Measurements from ENCODE around the gene RILPL1.
"Not testable (repeated sequence)": the region's sequence is repeated elsewhere in the genome, so short reads cannot be mapped to it uniquely, and the experiment has no call there.

RILPL1 gene

DNA sequence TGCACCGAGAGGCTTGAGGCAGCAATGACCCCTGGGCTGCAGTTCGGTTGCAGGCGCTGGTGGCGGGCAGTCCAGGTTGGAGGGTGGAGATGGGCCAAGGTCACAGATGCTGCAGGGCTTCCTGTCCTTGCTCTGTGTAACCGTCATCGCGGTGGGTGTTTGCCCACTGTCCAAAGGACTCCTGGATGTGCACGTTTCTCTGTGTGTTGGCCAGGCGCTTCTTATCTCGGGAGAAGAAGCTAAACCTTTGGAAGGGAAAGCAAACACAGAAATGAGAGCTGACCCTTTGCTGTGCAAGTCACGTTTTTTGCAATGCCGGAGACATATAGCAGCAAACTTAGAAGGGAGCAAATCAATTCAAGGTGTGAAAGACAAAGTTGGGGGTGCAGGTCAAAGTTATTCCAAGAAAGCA lies 61.1 kb downstream of the RILPL1 start:
- Mint-ChIP-seq H3K27ac (no peak overlapping the region), H3K4me1 (ENCODE audit: low read depth) (peaks cover 26% of the 10 kb centered on the region), H3K27me3 (no peaks in the 10 kb centered on the region), H3K9me3 (ENCODE audit: low read depth) (no peaks in the 10 kb centered on the region), H3K4me3 (no peak overlapping the region), H3K36me3 (no peaks in the 10 kb centered on the region)

DNA sequence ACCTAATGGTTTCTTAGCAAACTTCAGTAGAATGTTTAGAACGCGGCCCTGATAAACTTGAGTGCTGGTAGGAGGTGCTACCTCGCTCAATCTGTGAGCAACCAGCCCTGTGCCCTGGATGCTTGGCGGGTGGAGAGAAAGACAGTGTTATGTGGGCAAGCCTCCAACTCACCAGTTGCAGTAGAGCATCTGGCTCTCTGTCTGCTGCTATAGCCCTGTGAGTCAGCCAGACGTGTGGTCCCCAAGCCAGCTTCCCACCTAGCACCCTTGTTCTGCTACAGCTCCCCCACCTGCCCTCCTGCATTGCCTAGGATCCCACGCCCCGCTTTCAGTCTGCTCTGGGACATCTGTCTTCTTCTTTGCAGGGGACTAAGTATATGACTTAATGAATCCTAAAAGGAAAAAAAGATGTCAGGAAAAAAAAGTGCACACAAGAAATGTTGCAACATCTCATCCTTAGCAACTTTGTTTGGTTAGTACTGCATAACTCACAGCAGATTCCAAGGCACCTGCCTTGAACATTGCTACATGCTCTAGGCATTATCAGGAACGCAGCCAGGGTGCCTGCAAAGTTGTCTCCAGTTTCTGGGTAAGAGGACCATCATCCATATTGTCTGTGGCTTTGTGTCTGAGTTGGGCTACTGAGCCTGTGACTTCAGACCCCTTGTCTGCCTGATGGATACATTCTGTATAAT lies 62.0 kb downstream of the RILPL1 start:
- no peaks in the 10 kb centered on the region for H3K9me3 Mint-ChIP-seq (ENCODE audit: low read depth)
- no peak overlapping the region for H3K27ac Mint-ChIP-seq
- no peak overlapping the region for H3K4me3 Mint-ChIP-seq
- no peaks in the 10 kb centered on the region for H3K36me3 Mint-ChIP-seq
- peaks cover 20% of the 10 kb centered on the region for H3K4me1 Mint-ChIP-seq (ENCODE audit: low read depth)
- no peaks in the 10 kb centered on the region for H3K27me3 Mint-ChIP-seq

DNA sequence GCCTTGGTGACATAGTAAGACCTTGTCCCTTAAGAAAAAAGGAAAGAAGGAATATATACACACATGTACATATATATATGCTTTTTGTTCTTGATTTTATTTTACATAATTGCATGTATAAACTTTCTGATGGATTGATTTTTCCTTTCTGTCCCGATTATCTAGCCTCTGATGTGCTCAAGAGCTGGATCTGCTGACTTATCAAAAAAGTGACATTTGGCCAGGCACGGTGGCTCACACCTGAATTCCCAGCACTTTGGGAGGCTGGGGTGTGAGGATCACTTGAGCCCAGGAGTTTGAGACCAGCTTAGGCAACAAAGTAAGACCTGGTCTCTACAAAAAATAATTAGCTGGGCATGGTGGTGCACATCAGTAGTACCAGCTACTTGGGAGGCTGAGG lies 63.5 kb downstream of the RILPL1 start:
- H3K27ac Mint-ChIP-seq: no peak overlapping the region
- H3K4me3 Mint-ChIP-seq: no peak overlapping the region
- H3K36me3 Mint-ChIP-seq: no peaks in the 10 kb centered on the region
- H3K4me1 Mint-ChIP-seq (ENCODE audit: low read depth): peaks cover 20% of the 10 kb centered on the region
- no peaks in the 10 kb centered on the region for H3K27me3 Mint-ChIP-seq
- H3K9me3 Mint-ChIP-seq (ENCODE audit: low read depth): no peaks in the 10 kb centered on the region

DNA sequence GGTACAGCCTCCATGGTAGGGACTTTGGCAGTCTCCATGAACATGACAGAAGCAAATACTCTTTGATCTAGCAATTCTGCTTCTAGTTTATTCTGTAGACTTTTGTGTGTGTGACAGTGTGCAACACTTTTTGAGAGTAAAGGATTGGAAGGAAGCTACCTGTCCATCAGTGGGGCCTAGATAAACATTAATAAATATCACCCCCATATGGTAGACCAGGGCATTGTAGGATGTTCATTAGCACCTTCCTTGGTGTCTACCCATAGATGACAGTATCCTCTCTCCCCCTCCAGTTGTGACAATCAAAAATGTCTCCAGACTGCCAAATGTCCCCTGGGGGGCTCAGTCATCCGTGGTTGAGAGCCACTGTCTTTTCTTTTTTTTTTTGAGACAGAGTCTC lies 64.7 kb downstream of the RILPL1 start:
- Mint-ChIP-seq H3K27me3 (no peaks in the 10 kb centered on the region), H3K4me3 (no peak overlapping the region), H3K9me3 (ENCODE audit: low read depth) (no peaks in the 10 kb centered on the region), H3K27ac (no peak overlapping the region), H3K4me1 (ENCODE audit: low read depth) (peaks cover 14% of the 10 kb centered on the region), H3K36me3 (no peaks in the 10 kb centered on the region)

DNA sequence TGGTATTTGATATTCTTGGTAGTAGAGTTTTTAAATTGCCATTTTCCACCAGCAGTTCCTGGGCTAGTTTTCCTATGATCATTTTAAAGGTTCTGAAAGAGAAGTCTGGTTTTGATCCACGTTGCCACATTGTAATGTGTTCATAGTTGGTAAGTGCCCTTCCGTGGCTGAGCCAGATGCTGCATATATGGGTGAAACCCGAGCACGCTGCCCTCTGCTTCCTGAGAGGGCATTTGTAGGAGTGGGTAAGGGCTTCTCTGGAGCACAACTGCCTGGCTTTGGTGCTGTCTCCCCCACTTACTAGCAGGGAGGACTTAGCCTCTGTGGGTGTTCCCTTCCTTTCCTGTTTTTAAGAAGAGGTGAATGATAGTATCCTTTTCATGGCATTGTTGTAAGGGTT lies 68.4 kb downstream of the RILPL1 start:
- Mint-ChIP-seq H3K27ac (no peak overlapping the region), H3K4me3 (no peak overlapping the region), H3K4me1 (ENCODE audit: low read depth) (peaks cover 27% of the 10 kb centered on the region), H3K27me3 (no peaks in the 10 kb centered on the region), H3K9me3 (ENCODE audit: low read depth) (no peaks in the 10 kb centered on the region), H3K36me3 (no peaks in the 10 kb centered on the region)

DNA sequence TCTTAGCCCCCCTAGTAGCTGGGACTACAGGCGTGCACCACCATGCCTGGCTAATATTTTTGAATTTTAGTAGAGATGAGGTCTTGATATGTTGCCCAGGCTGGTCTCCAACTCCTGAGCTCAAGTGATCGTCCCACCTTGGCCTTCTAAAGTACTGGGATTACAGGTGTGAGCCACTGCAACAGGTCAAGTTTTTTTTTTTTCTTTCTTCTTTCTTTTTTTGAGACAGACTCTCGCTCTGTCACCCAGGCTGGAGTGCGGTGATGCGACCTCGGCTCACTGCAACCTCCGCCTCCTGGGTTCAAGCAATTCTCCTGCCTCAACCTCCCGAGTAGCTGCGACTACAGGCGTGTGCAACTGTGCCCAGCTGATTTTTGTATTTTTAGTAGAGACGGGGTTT lies 70.3 kb downstream of the RILPL1 start:
- H3K27me3 Mint-ChIP-seq; H3K4me3 Mint-ChIP-seq; H3K9me3 Mint-ChIP-seq (ENCODE audit: low read depth); H3K36me3 Mint-ChIP-seq; H3K27ac Mint-ChIP-seq: not testable (repeated sequence)
- H3K4me1 Mint-ChIP-seq (ENCODE audit: low read depth): peaks cover 39% of the 10 kb centered on the region

DNA sequence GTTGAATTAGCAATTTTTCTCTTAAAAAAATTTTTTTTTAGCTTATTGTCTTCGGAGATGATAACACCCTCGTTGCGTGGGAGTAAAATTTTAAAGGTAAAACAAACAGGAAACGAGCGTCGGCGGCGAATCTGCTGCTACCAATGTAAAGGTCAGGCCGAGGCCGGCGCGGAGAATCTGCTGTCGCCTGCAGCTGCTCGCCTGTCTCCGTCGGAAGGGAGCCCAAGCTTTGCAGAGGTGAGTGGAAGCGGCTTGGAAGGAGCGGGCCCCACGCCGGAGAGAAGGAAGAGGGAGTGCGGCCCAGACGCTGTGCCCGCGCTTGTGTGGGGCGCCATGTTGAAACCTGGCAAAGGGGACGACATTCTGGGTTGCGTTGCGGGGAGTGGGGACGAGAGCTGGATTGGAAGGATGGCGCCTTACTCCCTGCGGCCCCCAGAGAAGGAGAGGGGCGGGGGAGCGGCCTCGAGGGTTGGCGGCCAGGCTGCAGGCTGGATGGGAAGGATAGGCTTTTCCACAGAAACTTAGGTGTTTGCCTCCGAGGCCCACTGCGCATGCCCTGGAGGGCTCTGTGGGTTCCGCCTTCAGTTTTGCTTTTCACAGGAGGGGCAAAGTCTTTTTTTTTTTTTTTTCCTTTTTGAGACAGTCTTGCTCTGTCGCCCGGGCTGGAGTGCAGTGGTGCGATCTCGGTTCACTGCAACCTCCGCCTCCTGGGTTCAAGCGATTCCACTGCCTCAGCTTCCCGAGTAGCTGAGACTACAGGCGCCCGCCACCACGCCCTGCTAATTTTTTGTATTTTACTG lies 75.3 kb downstream of the RILPL1 start, which contains the start of gene SNRNP35:
TSS of gene SNRNP35 (plus strand) at position 160 of the 800 bp plus-strand sequence. CDS start 7,402 bp downstream, outside the sequence.
- Mint-ChIP-seq H3K27ac (peak within 1 kb of the TSS; percentile 100), H3K27me3 (no peaks in the 10 kb centered on the region), H3K9me3 (ENCODE audit: low read depth) (no peaks in the 10 kb centered on the region), H3K4me3 (peak within 1 kb of the TSS; percentile 99), H3K4me1 (ENCODE audit: low read depth) (peaks cover 31% of the 10 kb centered on the region), H3K36me3 (no peaks in the 10 kb centered on the region)

DNA sequence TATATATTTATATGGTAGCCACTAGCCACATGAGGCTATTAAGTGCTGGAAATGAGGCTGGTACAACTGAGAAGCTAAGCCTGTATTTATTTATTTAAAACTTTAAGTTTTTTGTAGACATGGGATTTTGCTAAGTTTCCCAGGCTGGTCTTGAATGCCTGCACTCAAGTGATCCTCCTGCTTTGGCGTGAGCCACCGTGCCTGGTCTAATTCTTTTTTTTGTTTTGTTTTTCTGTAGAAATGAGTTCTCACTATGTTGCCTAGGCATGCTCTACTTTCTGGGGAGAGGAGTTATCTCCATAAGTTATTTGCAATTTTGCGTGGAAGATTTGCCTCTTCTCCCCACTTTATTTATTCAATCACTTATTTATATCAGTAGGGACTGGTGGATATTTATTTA lies 80.4 kb downstream of the RILPL1 start:
- H3K27ac Mint-ChIP-seq: no peak overlapping the region
- no peaks in the 10 kb centered on the region for H3K36me3 Mint-ChIP-seq
- H3K9me3 Mint-ChIP-seq (ENCODE audit: low read depth): no peaks in the 10 kb centered on the region
- H3K4me3 Mint-ChIP-seq: no peak overlapping the region
- no peaks in the 10 kb centered on the region for H3K27me3 Mint-ChIP-seq
- peaks cover 18% of the 10 kb centered on the region for H3K4me1 Mint-ChIP-seq (ENCODE audit: low read depth)

DNA sequence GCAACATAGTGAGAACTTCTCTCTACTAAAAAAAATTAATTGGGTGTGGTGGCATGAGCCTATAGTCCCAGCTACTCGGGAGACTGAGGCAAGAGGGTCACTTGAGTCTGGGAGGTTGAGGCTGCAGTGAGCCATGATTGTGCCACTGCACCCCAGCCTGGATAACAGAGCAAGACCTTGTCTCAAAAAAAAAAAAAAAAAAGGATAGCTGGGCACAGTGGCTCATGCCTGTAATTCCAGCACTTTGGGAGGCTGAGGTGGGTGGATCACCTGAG lies 81.3 kb downstream of the RILPL1 start:
- H3K4me3 Mint-ChIP-seq; H3K27me3 Mint-ChIP-seq; H3K9me3 Mint-ChIP-seq (ENCODE audit: low read depth); H3K27ac Mint-ChIP-seq; H3K36me3 Mint-ChIP-seq: not testable (repeated sequence)
- peaks cover 18% of the 10 kb centered on the region for H3K4me1 Mint-ChIP-seq (ENCODE audit: low read depth)

DNA sequence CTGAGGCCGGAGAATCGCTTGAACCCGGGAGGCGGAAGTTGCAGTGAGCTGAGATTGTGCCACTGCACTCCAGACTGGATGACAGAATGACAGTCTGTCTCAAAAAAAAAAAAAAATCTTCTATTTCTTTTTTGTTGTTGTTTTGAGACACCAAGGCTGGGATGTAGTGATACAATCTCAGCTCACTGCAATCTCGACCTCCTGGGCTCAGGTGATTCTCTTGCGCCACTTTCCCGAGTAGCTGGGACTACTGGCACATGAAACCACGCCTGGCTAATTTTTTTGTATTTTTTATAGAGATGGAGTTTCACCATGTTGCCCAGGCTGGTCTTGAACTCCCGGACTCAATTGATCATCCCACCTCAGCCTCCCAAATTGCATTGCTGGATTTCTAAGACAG lies 82.9 kb downstream of the RILPL1 start:
- no peaks in the 10 kb centered on the region for H3K36me3 Mint-ChIP-seq
- H3K27ac Mint-ChIP-seq: no peak overlapping the region
- H3K4me1 Mint-ChIP-seq (ENCODE audit: low read depth): peaks cover 23% of the 10 kb centered on the region
- H3K27me3 Mint-ChIP-seq: no peaks in the 10 kb centered on the region
- H3K9me3 Mint-ChIP-seq (ENCODE audit: low read depth): no peaks in the 10 kb centered on the region
- no peak overlapping the region for H3K4me3 Mint-ChIP-seq

DNA sequence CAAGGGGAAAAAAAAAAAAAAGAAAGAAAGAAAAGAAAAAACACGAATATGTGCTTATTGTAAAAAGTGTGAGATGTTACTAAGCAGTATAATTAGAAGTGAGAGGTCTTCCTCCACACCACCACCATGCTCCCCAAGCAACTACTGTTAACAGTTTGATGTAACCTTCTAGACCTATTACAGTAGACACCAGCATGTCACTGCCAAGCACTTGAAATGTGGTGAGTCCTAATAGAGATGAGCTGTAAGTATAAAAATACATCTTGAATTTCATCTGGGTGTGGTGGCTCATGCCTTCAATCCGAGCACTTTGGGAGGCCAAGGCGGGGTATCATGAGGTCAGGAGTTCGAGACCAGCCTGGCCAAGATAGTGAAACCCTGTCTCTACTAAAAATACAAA lies 83.7 kb downstream of the RILPL1 start:
- Mint-ChIP-seq H3K27me3 (no peaks in the 10 kb centered on the region), H3K36me3 (no peaks in the 10 kb centered on the region), H3K4me3 (no peak overlapping the region), H3K9me3 (ENCODE audit: low read depth) (no peaks in the 10 kb centered on the region), H3K4me1 (ENCODE audit: low read depth) (peaks cover 25% of the 10 kb centered on the region), H3K27ac (peak overlapping the region; percentile 67)

DNA sequence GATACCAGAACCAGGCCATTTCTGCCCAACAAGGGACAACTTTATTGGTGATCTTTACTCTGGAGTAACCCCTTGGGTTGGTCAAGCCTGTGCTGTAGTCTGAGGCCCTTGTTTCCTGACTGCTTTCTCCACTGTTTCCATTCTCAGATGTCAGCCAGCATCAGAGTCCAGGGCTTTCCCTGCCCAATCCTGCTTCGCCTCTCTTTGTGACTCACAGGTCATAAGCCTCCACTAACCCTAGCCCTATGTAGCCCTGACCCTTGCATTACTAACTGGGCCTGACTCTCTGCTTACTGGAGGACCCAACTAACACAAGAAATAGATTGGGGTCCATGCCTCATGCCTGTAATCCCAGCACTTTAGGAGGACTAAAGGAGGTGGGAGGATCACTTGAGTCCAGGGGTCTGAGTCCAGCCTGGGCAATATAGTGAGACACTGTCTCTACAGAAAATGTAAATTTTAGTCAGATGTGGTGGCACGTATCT lies 84.2 kb downstream of the RILPL1 start:
- no peaks in the 10 kb centered on the region for H3K27me3 Mint-ChIP-seq
- H3K27ac Mint-ChIP-seq: peak overlapping the region; percentile 67
- peak overlapping the region; percentile 27 for H3K4me3 Mint-ChIP-seq

DNA sequence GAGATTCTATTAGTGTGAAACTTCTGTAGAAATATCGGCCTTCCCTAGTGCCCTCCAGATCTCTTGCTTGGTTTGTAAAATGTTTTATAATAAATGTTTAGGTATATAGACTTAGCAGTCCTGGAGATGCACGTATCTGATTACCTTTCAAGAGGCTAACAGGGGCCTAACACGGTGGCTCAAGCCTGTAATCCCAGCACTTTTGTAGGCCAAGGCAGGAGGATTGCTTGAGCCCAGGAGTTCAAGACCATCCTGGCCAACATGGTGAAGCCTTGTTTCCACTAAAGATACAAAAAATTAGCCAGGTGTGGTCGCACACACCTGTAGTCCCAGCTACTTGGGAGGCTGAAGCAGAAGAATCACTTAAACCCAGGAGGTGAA lies 87.2 kb downstream of the RILPL1 start:
- Mint-ChIP-seq H3K27ac (peak overlapping the region; percentile 28), H3K27me3 (no peaks in the 10 kb centered on the region), H3K4me1 (ENCODE audit: low read depth) (peaks cover 25% of the 10 kb centered on the region), H3K36me3 (no peaks in the 10 kb centered on the region), H3K4me3 (no peak overlapping the region), H3K9me3 (ENCODE audit: low read depth) (no peaks in the 10 kb centered on the region)

More for the DNA sequence above, 84.2 kb downstream of the RILPL1 start:
- H3K4me1 Mint-ChIP-seq (ENCODE audit: low read depth): peaks cover 25% of the 10 kb centered on the region
- no peaks in the 10 kb centered on the region for H3K9me3 Mint-ChIP-seq (ENCODE audit: low read depth)
- H3K36me3 Mint-ChIP-seq: no peaks in the 10 kb centered on the region

DNA sequence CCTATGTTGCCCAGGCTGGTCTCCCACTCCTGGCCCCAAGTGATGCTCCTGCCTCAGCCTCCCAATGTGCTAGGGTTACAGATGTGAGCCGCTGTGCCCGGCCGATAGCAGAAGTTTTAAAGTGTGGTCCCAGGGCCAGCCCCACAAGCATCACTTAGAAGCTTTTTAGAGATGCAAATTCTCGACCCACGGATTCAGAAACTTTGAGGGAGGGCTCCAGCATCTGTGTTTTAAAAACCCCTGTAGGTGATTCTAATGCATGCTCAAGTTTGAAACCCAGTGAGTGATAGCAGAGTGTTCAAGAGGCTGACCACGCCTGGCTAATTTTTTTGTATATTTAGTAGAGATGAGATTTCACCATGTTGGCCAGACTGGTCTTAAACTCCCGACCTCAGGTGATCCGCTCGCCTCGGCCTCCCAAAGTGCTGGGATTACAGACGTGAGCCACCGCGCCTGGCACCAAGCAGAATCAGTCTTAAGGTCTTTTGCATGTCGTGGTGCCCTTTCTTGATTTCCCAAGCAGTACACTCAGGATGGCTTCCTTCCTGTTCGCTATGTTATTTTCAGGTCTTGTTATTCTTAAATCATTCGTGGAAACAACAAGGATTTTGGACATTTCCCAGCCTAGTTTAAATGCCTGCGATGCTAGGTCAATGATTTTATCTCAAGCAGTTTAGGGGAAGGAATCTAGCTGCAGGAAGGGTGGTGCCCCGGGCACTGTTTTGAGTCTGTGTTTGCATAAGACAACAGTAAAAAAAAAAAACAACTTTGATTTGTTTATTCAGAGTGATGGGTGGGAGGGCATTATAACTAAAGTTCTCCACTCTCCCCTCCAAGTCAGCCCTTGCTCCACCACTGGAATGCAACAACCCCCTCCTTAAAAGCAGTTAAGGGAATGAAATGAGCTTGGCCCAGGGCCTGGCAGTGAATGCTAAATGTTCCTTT lies 87.9 kb downstream of the RILPL1 start:
- Mint-ChIP-seq H3K27ac (no peak overlapping the region), H3K4me3 (peak overlapping the region; percentile 23), H3K4me1 (ENCODE audit: low read depth) (peaks cover 25% of the 10 kb centered on the region)

More for the DNA sequence above, 87.9 kb downstream of the RILPL1 start:
- Mint-ChIP-seq H3K27me3 (no peaks in the 10 kb centered on the region), H3K36me3 (no peaks in the 10 kb centered on the region), H3K9me3 (ENCODE audit: low read depth) (no peaks in the 10 kb centered on the region)
